OCI-LY7 (cell line): Measurements from ENCODE around the gene LRRC74B.

ENCODE experiments used
- CTCF ChIP-seq: fragments of 200-600 bp; sonication (generic); conservative IDR thresholded peaks from 2 replicates; pipeline ENCODE4 v1.5.1; 2014; ENCODE audit warnings: mild to moderate bottlenecking, antibody characterized with exemption, low read length, moderate library complexity, mixed read lengths
- EZH2phosphoT487 ChIP-seq: fragments of 200-600 bp; sonication (generic); IDR thresholded peaks from 2 replicates; pipeline ENCODE4 v1.6.1; 2018; ENCODE audit warnings: low read depth, borderline replicate concordance, mild to moderate bottlenecking, mixed run types, antibody characterized with exemption, low read length, moderate library complexity, mixed read lengths

DNA sequence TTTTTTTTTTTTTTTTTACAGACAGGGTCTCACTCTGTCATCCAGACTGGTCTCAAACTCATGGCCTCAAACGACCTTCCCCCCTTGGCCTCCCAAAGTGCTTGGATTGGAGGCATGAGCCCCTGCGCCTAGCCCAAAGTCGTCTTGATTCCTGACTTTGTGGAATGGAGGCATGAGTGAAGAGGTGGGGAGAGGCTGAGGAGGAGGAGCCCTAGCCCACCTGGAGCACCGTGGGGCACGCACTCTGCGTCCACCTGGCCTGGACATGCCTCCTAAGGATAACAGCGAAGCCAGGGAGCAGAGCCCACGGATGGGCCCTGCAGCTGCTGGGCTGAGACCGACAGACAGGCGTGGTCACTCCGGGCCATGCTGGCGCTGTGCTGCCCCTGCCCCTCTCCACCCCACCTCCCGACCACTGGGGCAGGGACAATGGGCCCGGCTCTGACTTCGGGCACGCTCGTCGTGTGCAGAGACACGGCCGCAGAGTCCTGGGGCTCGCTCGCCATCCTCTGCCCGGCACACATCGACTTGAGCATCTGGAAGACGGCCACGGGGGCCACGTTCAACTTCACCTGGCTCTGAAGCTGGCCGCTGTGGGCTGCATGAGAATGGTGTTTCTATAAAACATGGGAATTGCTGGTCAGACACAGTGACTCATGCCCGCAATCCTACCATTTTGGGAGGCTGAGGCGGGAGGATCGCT lies 34.8 kb downstream of the LRRC74B start:
- TF ChIP-seq CTCF (no peak), EZH2phosphoT487 (no peak)
